ENCODE data around the gene FTCD.
"Not testable (repeated sequence)": the region's sequence is repeated elsewhere in the genome, so short reads cannot be mapped to it uniquely, and the experiment has no call there.

FTCD gene

DNA sequence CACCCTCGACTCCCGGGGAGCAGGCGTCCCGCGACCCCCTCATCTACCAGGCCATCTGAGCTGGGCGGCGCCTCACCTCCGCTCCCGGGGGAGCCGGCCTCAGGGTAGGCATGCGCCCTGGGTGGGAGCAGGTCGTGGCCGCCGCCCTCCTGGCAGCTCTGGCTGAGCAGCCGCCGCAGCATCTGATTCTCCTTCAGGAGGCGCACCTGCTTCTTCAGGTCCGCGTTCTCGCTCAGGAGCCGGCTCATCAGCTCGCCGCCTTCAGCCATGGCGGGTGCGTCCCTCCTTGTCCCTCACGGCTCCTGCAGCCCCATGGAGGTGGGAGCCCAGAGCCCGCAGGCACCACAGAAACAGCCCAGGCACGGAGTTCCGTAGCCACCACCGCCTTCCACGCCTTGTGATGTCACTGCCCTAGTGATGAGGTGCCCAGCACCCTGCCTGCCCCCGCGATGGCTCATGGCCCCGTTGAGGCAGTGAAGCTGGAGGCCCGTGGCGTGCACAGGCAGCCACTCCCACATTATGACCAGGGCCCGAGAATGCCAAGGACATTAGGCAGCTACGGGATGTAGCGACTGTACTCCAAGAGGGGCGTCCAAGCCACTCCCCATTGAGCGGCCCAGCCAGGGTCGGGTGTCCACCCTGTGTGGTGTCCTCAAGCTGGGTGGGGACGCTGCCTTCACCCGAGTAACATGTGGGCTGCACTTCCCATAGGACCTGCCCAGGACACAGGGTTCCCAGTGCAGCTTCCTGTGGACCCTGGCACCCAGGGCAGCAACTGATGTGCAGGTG, 27.4 kb upstream of the FTCD start:
- DNase-seq: no peak
- TF ChIP-seq GATA1 (IDR thresholded peaks at IDR 0.05; ENCODE audit: low read depth, low read length) (no peak), POLR2A (IDR thresholded peaks at IDR 0.05; ENCODE audit: low read length) (no peak)

DNA sequence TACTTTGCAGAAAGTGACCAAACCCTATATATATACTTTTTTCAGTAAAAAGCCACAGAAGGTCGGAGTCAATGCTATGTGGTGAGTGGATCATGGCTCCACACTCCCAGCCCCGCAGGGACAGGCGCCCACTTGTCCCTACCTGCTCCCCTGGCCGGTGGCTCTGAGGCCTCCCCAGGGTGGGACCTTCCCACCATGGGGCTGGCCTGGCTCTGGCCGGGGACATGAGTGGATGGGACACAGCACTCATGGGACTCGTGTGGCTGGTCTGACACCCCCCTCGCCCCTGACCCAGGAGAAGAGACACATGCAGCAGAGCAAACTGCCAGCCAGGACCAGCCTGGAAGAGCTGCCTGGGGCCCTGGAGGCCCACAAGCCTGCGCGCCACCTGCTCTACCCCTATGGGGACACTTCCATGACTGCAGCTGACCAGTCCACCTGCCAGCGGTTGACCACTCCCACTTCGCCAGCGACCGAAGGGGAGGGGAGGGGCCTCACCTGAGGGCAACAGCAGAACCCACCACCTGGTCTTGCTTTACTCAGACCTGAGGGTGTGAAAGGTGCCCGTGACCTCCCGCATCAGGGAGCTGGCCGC, 26.7 kb upstream of the FTCD start:
- TF ChIP-seq POLR2A (IDR thresholded peaks at IDR 0.05; ENCODE audit: low read length): no peak
- TF ChIP-seq GATA1 (IDR thresholded peaks at IDR 0.05; ENCODE audit: low read depth, low read length): no peak
- no peak for DNase-seq

DNA sequence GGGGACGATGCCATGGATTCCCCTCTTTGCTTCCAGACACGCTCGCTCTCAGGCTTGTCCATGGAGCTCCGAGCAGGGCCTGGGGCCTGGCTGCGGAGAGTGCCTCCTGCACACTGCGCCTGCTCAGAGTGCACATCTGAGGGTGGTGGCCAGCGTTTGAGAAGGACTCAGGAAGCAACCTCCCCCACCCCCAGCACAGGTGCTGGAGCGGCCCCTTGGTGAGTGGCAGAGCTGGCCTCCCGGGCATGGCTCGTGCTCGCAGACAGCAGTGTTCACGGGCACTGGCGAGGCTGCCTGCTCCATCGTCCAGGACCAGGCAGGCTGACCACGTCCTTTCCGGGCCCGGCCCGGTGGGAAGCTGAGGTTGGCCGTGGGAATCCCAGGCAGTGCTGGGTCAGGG, 26.1 kb upstream of the FTCD start:
- TF ChIP-seq GATA1 (IDR thresholded peaks at IDR 0.05; ENCODE audit: low read depth, low read length) (no peak), POLR2A (IDR thresholded peaks at IDR 0.05; ENCODE audit: low read length) (no peak)
- DNase-seq: no peak

GRCh38 chr21:46180778-46181391, 25.5 kb upstream of the FTCD start:
- TF ChIP-seq GATA1 (IDR thresholded peaks at IDR 0.05; ENCODE audit: low read depth, low read length) (no peak), POLR2A (IDR thresholded peaks at IDR 0.05; ENCODE audit: low read length) (no peak)
- no peak for DNase-seq

DNA sequence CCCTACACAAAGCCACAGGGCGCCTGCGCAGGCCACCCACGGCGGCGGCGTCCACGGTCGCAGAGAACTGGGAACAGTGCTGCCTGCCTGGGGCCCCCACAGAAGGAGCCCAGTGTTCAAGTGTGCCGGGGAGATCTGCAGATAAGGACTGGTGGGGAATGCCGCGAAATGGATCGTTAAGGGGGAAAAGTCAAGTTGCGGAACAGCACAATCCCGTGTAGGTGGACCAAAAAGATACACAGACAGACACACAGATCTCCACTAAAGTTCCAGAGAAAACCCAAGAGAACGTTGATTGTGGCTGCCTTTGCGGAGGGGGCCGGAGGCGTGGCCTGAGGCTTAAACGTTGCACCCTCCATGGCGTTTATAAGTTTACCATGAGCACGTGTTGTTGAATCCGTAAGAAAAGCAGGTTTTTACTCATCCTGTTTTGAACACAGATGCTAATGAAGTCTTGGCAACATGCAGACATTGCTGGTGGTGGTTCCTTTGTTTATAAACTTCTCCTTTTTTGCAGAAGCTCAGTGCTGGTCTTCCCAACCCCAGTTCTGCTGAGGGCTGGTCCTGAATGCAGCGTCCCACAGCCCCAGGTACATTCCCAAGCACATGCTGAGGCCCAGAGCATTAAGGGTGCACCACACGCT, 24.8 kb upstream of the FTCD start:
- DNase-seq: no peak
- TF ChIP-seq GATA1 (IDR thresholded peaks at IDR 0.05; ENCODE audit: low read depth, low read length) (no peak), POLR2A (IDR thresholded peaks at IDR 0.05; ENCODE audit: low read length) (no peak)

GRCh38 chr21:46179708-46180078, 24.3 kb upstream of the FTCD start:
- no peak for DNase-seq
- TF ChIP-seq POLR2A (IDR thresholded peaks at IDR 0.05; ENCODE audit: low read length): no peak
- TF ChIP-seq GATA1 (IDR thresholded peaks at IDR 0.05; ENCODE audit: low read depth, low read length): no peak

- DNase-seq: no peak
- TF ChIP-seq POLR2A (IDR thresholded peaks at IDR 0.05; ENCODE audit: low read length): no peak
- TF ChIP-seq GATA1 (IDR thresholded peaks at IDR 0.05; ENCODE audit: low read depth, low read length): no peak
Measured at GRCh38 chr21:46178961-46179360, 23.6 kb upstream of the FTCD start.

DNA sequence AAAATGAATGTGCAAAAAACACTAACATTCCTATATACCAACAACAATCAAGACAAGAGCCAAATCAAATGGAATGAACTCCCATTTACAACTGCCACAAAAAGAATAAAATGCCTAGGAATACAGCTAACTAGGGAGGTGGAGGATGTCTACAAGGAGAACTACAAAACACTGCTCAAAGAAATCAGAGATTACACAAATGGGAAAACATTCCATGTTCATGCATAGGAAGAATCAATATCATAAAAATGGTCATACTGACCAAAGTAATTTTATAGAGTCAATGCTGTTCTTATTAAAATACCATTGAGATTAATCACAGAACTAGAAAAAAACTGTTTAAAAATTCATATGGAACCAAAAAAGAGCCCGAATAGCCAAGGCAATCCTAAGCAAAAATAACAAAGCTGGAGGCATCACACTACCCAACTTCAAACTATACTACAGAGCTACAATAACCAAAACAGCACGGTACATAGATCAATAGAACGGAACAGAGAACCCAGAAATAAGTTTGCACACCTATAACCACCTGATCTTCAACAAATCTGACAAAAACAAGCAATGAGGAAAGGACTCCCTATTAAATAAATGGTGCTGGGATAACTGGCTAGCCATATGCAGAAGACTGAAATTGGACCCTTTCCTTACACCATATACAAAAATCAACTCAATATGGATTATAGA, 21.2 kb upstream of the FTCD start:
- DNase-seq: not testable (repeated sequence)

DNA sequence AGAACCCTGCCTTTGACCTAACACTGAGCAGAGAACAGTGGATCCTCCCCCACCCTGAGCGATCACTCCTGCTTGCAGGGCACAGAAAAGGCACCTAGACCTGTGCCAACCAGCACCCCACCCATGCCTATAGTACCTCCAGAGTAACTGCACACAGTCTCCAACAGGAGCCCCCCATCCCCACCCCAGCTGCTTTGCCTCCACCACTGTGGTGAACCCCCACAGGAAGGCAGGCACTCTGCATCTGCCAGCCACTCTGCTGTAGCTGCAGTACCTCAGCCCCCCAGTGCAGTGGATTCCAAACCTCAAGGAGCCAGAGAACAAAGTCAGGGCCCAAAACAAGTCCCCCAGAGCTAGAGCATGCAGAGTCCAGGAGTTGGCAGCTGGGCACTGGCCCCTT, 18.2 kb upstream of the FTCD start:
- DNase-seq: no peak
- TF ChIP-seq POLR2A (IDR thresholded peaks at IDR 0.05; ENCODE audit: low read length): no peak
- TF ChIP-seq GATA1 (IDR thresholded peaks at IDR 0.05; ENCODE audit: low read depth, low read length): no peak

DNA sequence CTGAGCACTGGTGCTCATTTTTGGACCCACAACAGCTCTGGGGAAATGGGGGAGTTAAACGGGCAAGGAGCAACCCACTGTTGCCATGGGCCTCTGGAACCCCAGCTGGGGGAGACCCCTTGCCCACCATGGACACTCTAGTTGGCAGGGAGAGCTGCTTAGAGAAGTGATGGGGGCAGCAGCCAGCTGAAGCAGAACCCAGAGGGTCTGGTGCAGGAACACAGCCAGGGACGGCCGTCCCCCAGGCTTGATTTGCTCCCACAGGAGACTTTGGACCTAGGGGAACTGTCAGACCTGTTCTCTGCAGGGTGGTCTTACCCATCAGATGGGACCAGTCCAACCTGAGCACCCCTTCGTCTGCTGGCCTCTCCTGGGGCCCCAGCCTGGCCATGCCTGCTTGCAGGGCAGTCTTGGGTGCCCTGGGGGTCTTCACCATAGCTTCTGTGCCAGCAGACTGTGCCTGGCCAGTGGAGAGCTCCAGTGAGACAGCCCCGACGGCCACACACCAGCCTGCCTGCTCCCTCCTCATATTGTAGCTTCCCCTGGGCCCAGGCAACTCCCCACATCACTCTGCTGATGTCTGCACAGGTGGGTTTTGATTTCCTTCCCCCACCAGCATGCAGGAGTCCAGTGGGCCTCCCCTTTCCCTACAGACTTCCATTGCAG, 17.6 kb upstream of the FTCD start:
- DNase-seq: no peak
- TF ChIP-seq POLR2A (IDR thresholded peaks at IDR 0.05; ENCODE audit: low read length) (no peak), GATA1 (IDR thresholded peaks at IDR 0.05; ENCODE audit: low read depth, low read length) (no peak)

GRCh38 chr21:46171996-46172862, 16.9 kb upstream of the FTCD start:
- TF ChIP-seq GATA1 (IDR thresholded peaks at IDR 0.05; ENCODE audit: low read depth, low read length) (no peak), POLR2A (IDR thresholded peaks at IDR 0.05; ENCODE audit: low read length) (no peak)
- DNase-seq: no peak

DNA sequence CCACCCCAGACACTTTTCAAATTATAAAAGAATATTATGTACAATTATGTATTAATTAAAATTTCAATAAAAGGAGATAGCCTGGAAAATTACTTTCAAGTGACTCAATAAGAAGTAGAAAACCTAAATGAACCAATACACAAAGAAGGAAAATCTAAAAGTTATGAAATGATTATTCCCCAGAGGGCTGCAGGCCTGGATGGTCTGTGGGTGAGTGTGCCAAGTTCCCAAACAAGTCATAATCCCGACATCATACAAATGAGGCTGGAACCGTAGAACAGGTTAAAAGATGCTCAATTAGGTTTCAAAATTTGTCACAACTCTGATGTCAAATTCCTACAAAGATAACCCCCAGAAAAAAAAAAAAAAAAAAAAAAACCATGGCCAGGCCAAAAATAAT, 16.2 kb upstream of the FTCD start:
- DNase-seq: no peak
- TF ChIP-seq POLR2A (IDR thresholded peaks at IDR 0.05; ENCODE audit: low read length): no peak
- TF ChIP-seq GATA1 (IDR thresholded peaks at IDR 0.05; ENCODE audit: low read depth, low read length): no peak

DNA sequence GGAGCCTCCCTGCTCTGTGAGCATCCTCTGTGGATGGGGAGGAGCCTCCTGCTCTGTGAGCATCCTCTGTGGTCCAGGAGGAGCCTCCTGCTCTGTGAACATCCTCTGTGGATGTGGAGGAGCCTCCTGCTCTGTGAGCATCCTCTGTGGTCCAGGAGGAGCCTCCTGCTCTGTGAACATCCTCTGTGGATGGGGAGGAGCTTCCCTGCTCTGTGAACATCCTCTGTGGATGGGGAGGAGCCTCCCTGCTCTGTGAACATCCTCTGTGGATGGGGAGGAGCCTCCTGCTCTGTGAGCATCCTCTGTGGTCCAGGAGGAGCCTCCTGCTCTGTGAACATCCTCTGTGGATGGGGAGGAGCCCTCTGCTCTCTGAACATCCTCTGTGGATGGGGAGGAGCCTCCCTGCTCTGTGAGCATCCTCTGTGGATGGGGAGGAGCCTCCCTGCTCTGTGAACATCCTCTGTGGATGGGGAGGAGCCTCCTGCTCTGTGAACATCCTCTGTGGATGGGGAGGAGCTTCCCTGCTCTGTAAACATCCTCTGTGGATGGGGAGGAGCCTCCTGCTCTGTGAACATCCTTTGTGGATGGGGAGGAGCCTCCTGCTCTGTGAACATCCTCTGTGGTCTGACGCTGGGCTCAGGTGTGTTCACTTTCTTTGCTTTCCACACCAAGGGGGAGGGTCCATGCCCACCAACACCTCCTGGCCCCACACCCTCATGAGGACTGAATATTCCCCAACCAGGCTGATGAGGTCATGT, 15.2 kb upstream of the FTCD start:
- not testable (repeated sequence) for DNase-seq
